ENCODE measurements around the gene ATP6V0B.

Gene ATP6V0B

DNA sequence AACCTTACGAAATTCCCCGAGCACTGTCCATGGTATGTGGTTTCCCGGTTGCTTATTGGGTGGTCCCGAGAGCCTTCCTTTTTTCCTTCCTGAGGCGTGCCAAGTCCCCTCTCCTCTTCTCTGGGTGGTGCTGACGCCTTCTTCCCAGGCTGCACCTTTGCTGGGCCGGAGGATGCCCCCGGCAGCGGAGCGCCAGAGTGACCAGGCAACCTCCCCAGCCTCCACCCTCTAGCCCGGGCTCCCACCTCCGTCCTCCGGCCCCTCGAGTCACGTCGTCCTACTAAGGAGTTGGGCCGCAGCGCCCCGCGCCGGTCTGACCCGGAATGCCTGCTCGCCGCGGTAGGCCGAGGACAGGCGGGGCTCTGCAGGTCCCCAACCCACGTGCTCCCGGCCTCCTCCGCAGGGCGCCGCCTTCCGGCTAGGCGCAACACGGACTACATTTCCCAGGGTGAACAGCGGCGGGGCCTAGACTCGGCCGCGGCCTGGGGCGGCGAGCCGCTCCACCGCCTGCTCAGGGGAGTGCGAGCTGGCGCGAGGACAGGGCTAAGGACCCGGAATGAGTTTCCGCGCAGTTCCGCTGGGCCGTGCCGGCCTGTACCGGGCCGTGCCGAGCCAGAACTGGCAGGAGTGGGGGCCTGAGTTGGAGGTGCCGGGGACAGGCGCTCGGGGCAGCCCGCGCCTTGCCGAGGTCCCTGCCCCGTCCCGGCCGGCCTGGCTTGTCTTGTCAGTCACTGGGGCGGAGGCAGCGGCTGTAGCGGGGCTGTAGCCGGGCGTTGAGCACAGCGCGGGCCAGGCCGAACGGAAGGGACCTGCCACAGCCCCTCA is 28.3 kb upstream of the ATP6V0B start, which contains the start of gene IPO13:
IPO13 (plus strand) TSS at position 715 of the 825 bp plus-strand sequence. CDS start 651 bp downstream, outside the sequence.
- DNase-seq: peak; percentile 83

DNA sequence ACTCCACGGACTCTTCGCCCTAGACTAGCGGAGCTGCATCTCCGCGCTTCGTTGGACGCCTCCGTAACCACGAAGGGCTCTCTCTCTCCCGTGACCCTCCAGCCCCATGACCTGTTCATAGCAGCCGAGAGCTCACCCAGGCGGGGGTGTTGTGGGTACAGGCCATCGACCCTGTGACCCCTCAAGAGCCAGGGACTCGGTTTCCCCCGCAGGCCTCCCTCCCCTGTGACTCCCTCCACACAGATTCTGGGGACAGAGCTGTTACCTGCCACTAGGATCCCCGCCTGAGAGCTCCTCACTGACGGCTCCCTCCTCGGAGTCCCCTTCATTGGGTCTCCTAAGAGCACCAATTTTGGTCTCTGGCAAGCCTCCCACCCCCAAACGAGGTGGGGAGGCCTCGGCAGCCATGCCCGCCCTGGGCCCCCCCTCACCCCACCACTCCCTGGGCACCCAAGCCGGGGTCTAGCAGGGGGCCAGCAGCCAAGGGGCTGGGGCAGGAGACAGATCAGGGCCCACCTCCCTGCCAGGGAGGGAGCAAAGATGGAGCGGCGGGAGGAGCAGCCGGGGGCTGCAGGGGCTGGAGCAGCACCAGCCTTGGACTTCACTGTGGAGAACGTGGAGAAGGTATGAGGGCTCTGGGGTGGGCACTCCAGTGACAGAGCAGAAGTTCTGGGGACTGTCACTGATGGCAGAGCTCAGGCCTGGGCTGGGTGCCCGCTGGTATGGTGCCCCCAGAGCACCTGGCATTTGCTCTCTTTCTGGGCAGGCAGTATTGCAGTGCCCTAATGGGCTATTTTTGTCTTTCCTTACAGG is 27.5 kb upstream of the ATP6V0B start:
- DNase-seq: no peak

DNA sequence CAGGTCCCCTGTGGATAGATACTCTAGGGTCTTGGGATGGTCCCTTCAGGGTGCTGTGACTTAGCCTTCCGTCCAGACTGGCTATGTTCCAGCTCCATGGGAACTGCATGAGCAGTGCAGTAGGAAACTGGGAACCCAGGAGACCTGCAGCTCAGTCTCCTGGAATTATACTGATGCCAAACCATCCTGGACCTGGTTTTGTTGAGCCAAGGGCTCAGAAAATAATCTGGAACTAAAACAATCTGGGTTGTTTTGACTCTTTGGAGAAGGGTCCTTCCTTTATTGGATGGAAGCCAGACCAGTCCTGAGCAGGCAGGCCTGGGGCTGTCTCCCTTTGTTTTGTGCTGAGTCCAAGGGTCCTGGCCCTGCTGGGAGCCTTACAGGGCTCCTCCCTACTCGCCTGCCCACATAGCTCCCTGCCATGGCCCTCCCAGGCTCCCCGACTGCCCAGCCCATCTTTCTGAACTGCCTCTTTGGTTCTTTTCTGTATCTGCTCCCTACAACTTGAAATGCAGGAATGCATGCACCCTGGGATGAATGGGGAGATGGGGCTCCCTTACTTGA is 26.8 kb upstream of the ATP6V0B start:
- no peak for DNase-seq

DNA sequence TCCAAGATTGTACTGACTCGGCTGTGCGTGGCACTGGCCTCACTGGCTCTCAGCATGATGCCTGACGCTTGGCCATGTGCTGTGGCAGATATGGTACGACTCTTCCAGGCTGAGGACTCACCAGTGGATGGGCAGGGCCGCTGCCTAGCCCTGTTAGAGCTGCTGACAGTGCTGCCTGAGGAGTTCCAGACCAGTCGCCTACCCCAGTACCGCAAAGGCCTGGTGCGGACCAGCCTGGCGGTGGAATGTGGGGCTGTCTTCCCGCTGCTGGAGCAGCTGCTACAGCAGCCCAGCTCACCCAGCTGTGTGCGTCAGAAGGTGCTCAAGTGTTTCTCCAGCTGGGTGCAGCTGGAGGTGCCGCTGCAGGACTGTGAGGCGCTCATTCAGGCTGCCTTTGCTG is 25.1 kb upstream of the ATP6V0B start:
- DNase-seq: no peak

DNA sequence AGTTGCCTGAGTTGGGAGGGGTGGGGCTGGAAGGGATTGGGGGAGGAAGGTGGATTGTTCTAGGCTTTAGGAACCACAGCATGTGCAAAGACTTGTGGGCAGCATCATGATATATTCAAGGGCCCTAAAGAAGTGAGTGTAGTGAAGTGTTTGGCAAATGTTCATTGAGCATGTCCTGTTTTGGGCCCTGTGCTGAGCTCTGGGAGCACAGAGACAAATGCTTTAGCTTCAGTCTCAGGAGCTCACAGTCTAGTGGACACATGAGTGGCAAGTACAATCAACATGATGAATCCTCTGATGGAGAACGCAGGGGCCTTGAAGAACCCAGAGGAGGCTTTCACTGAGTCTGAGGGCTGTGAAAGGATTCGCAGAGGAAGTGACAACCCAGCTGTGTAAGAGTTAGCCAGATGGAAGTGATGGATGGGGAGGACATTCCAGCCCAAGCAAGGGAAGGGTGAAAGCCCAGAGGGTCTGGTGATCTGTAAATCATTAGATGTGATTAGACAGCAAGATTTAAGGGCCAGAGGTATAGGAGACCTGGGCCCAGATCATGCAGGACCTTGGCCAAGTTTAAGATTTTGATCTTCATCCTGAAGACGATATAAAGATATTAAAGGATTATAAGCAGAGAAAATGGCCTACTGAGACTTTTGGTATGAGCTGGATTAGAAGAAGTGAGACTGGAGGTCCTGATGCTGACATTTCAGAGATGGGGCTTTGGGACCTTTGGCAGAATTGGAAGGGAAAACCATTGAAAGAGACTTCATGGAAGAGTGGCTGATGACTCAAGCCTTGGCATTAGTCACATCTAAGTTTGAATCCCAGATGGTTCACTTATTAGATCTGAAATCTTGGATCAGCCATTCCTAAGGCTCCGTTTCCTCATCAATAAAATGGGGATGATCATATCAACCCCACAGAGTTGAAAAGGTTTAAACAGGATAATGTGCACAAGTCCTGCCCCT is 23.5 kb upstream of the ATP6V0B start:
- no peak for DNase-seq

DNA sequence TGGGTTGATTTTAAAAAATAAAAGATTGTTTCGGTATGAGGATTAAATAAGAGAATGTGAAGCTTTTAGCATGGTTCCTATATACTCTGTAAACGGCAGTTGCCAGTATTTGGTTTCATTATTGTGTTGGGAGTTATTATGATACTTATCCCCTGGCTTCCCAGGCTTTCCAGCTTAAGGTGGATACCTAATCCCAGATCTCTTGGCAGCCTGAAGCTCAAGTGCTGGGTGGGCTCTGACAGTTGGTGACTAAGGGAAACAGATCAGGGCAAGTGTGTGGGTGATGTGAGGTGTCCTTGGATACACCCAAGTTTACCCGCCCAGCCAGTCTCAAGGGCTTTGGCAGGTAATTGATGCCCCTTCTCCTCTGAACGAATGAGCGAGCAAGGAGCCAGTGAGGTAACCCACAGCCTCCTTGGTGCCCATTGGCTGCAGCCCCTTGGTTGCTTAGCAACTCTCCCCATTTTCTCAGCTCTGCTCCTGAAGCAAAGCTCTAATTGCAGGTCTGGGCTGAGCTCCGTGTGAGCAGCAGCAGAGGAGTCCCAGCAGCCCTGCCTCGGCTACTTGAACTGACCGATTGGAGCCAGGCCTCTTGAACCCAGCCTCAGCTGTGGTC is 21.9 kb upstream of the ATP6V0B start:
- DNase-seq: no peak

DNA sequence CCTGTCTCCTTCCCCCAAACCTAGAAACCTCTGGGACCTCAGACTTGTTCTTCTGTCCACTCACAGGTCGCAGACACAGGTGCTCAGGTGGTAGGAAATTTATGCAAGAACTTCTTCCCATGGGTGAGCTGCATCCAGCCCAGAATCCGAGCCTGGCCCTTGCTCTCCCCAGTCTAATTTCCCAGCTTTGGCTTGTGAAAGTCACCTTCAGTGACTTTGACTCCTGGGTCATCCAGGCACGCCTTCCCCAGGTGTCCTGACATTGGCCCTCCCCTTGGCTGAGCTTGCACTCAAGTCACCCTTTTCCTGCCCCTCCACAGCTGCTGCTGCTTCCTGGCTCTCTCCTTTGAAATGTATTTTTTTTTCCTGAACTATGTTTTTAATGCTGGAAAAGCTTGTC is 21.4 kb upstream of the ATP6V0B start:
- DNase-seq: no peak

DNA sequence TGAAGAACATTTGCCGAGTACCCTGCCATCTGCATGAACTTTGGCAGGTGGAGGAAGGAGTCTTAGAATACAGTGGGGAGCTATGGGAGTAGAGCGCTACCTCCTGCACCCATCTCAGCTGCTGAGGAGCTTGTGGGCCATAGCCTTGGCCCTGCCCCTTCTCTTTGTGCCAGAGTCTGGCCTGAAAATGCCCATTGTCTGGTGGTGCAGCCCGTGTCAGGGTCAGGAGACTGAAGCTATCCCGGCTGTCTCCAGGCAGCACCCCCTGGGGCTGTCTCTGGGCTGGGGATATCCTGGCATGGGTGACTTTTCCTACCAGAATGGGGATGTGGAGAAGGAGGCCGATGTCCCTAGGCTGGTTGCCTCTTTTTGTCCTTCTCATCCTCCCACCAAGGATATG is 20.7 kb upstream of the ATP6V0B start:
- DNase-seq: no peak

DNA sequence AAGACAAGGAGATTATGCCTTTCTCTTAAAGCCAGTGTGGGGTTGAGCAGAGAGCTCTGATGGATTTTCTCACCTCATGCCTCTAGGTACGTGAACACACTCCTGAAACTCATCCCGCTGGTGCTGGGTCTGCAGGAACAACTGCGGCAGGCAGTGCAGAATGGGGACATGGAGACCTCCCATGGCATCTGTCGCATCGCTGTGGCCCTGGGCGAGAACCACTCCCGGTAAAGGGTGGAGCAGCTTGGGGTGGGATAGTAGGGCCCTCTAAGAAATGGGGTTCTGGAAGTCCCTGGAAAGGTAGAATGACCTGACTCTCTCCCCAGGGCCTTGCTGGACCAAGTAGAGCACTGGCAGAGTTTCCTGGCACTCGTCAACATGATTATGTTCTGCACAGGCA is 18.5 kb upstream of the ATP6V0B start:
- no peak for DNase-seq

DNA sequence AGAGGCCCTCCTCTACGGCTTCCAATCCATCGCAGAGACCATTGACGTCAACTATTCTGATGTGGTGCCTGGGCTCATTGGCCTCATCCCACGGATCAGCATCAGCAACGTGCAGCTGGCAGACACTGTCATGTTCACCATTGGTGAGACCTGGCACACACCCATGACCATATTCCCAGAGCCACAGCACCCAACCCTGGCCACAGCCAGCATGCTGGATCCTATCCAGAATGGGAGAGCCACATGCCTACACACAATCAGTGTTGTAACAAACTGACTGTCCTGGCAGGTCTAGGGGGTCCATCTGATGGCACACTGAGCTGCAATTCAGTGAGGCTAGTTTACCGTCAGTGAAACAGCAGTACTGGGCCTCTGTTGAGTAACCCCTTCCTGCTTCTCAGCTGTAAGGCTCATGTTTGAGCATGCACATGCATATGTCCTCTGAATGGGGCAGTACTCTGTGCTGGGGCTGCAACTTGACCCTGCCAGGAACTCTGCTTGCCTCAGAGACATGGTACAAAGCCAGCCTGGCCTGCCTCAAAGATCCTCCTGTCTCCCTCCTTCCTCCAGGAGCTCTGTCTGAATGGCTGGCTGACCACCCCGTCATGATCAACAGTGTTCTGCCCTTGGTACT is 17.2 kb upstream of the ATP6V0B start:
- DNase-seq: no peak

DNA sequence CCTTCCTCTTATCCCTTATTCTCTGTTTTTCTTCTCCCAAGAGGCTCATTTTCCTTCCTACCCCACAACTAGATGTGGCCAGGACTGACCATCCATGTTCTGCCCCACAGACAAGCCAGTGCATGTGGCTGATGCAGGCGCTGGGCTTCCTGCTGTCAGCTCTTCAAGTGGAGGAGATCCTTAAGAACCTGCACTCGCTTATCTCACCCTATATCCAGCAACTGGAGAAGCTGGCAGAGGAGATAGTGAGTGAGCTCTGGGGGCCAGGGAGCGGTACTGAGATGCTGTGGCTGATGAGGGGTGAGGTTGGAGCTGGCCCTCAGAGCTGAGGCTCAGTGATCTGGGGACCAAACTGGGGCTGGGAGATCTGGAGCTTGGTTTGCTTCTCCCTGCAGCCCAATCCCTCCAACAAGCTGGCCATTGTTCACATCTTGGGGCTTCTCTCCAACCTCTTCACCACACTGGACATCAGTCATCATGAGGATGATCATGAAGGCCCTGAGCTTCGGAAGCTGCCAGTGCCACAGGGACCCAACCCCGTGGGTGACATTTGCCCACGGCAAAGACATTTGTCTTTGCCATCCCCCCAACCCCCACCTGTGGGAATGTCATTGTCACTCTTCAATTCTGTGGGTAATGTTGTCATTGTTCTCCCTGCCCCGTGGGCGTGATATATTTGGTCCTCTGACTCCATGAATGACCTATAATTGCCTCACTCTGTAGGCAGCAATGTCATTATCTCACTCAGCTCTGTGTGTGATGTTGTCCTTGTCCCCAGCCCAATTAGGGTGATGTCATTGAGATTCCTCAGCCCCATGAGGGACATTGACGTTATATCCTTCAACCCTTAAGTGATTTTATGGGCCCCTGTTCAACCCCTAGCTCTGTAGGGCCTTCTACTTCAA is 16.2 kb upstream of the ATP6V0B start:
- no peak for DNase-seq

DNA sequence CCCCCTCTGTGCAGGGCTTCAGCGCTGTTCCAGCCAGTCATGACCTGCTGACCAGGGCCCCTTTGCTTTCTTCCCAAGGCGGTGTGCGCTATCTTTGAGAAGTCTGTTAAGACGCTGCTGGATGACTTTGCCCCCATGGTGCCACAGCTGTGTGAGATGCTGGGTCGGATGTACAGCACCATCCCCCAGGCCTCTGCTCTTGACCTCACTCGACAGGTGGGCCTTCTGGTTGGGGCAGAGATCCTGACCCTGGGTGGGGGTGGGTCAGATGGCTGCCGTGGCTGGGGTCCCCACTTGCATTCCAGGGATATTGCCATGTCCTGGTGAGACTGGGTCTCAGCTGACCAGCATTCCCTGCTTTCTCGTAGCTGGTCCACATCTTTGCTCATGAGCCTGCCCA is 14.0 kb upstream of the ATP6V0B start:
- DNase-seq: no peak

DNA sequence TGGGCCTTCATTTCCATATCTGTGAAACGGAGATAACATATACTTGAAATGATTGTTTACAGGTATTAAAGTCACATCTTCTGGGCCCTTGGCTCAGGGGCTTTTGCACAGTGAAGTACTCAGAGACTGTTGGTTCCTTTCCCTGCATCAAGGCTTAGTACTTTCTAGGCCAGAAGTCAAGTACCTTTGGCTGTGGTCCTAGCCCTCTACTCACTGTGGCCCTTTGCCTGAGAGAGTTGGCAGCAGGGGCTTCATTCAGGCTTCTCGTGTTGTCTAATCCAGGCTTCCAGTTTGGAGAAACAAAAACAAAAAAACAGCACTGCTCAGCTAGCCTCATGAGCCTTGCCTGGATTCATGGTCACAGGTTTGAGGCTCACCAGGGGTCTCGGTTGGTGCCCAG is 13.1 kb upstream of the ATP6V0B start:
- DNase-seq: no peak

DNA sequence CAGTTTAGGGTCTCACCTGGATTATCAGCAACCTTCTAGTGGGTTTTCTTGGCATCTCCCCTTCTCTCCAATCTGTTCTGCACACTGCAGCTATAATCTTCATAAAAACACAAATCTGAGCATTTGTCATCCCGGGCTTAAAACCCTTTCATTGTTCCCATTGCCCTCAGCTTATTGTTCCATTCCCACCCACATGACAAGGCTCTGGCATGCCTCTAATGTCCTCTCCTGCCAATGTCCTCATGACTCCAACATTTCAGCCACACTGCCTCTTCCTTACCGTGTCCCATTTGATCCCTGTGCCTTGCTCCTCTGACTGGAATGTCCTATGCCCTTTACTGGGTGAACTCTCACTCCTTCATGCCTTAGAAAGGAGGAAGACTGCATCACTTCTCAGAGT is 12.4 kb upstream of the ATP6V0B start:
- no peak for DNase-seq

DNA sequence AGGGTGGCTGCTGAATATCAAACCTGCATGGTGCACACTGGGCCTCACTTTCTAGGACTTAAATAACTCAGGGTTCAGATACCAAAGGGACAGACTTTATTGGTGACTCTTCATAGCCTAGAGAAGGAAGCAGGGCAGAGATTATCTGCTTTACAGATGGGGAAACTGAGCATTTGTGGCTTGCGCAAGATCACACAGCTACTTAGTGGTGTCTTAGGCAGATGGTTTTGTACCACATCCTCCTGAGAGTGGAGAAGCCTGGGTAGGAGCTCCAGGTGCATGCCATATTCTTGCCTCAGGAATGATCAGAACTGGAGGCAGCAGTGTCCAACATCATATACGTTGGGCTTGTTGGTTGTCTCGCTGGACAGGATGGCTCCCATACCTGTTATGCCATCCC is 11.8 kb upstream of the ATP6V0B start:
- DNase-seq: no peak

DNA sequence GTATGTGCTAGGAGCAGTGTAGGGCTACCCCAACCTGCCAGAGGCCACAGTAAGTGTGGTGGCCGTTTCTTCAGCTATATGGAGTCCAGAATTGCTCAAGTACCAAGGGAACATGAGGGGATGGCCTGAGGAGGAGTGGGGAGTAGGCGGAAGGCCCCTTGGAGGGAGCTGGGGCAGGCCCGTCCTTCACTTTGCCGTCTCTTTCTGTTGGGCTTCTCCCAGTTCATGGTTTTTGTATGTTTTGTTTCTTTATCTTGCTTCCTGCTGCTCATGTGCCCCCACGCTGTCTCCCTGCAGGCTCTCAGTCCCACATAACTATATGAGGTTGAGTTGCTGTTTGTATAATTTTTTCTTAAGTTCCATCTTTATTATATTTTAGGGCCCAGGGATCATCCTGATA is 10.9 kb upstream of the ATP6V0B start:
- no peak for DNase-seq

DNA sequence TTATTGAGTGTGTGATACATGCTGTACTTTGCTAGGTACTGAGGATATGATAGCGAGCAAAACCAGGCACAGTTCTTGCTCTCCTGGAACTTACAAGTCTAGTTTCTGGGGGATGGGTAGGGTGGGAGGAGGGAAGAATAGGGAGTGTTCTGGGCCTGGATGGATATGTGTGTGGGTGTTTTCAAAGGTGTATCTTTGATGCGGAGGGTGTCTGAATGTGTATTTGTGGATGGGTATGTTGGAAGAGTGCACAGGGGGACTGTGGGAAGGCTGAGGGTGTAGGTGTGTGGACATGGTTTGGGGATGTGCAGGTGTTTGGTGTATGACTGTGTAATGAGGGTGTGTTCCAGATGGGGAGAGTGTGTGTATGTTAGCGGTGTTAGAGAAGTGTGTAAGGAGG is 9.4 kb upstream of the ATP6V0B start:
- no peak for DNase-seq

DNA sequence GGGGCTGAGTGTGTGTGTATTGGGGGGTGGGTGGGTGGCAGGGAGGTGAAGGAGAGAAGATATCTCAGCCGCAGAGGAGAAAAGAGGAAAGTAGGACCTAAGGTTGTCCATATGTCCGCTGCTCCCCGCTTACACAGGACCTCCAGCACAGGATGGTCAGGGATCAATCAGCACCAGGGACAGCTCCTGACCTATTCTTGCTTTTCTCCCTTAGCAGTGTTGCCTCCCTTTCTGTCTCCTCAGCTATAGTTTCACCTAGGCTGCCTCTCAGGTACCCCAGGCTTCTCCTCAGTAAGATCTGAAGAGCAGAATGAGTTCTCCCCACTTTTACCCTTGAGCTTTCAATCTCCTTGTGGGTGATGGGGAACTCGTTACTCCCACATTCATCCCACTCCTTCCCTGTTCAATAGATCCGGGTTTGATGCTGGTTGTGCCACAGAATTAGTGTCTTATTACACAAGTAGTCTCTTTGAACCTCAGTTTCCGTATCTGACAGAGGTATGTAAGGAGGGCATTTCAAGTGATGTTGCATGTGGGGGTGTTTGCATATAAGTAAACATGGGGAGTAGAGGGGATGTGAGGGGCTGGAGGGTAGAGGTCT is 6.3 kb upstream of the ATP6V0B start:
- DNase-seq: no peak

DNA sequence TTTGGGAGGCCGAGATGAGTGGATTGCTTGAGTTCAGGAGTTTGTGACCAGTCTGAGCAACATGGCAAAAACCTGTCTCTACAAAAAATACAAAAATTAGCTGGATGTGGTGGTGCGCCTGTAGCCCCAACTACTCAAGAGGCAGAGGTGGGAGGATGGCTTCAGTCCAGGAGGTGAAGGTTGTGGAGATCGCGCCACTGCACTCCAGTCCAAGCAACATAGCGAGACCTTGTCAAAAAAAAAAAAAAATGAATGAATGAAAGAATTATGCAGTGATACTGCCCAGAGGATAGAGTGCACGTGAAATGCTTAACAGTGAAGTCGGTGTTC is 5.4 kb upstream of the ATP6V0B start:
- no peak for DNase-seq

DNA sequence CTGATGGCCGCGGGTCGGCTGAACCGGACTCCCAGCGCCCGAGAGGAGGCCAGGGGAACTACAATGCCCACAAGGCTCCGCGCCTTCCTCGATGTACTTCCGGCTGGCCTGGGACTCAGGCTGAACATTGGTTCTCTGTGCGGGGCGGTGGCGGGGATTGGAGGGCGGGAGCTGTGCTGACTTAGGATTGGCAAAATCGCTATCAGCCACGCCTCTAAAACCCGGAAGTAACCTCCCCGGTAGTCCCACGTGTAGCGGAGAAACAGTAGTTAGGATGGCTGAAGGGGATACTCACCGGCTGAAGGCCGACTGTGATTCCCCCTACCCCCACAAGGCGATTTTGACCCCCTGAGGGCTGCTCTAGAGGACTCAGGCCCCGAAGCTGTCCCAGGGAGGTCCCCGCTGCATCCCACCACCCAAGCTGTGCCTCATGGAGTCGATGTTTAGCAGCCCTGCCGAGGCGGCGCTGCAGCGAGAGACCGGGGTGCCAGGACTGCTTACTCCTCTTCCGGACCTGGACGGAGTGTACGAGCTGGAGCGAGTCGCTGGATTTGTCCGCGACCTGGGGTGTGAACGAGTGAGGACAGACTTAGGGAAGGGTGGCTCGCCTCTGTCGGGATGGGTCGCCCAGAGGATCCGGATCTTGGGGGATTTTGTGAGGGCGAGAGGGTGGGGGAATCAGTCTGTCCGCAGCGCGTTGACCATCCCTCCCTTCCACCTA is 4.9 kb upstream of the ATP6V0B start, which contains the start of gene DPH2:
DPH2 (plus strand) TSS at position 265 of the 721 bp plus-strand sequence; CDS start at position 431, 166 bp downstream.
- peak; percentile 92 for DNase-seq

All from NCI-H1694 treated with DMSO at 0.1 percent for 48 hours (cell line).